ACHN (cell line): ENCODE data around the gene MTFR1L.
A peak's percentile ranks its signal among the peaks of the same experiment; 100 is the strongest.

Source experiments
- DNase-seq: peaks from one replicate; pipeline ENCODE4 v3.0.0-alpha.2; 2015
- in situ Hi-C: cut with HindIII; loops from 2 replicates; pipeline ENCODE4 v1.10.0; 2017; ENCODE audit warnings: low sequenced_read_pairs, low pct_ligation_motif_present, low pct_unique_long_range_greater_than_20kb

MTFR1L gene

GRCh38 chr1:25786887-25787759 is 32.6 kb upstream of the MTFR1L start:
- in situ Hi-C loops, result no loop called here
- DNase-seq, result peak; percentile 7

- in situ Hi-C loops, result no loop called here
- DNase-seq, result no peak
These were observed 32.0 kb upstream of the MTFR1L start for GRCh38 chr1:25787760-25788166.

- in situ Hi-C loops, result no loop called here
- no peak for DNase-seq
These were observed 29.3 kb upstream of the MTFR1L start for GRCh38 chr1:25790472-25790871.

GRCh38 chr1:25792115-25792514 is 27.6 kb upstream of the MTFR1L start:
- DNase-seq, result no peak
- in situ Hi-C loops, result no loop called here

GRCh38 chr1:25793585-25794170 is 26.1 kb upstream of the MTFR1L start:
- in situ Hi-C loops, result no loop called here
- no peak for DNase-seq

GRCh38 chr1:25794325-25794724 is 25.4 kb upstream of the MTFR1L start:
- no peak for DNase-seq
- in situ Hi-C loops, result no loop called here

- no peak for DNase-seq
- in situ Hi-C loops, result no loop called here
These were observed 24.5 kb upstream of the MTFR1L start for GRCh38 chr1:25795211-25795610.

- no peak for DNase-seq
- in situ Hi-C loops, result no loop called here
These were observed 23.6 kb upstream of the MTFR1L start for GRCh38 chr1:25795946-25796810.

GRCh38 chr1:25796811-25797458 is 22.8 kb upstream of the MTFR1L start:
- in situ Hi-C loops, result no loop called here
- peak; percentile 64 for DNase-seq

GRCh38 chr1:25797939-25798338 is 21.8 kb upstream of the MTFR1L start:
- peak; percentile 49 for DNase-seq
- in situ Hi-C loops, result no loop called here

GRCh38 chr1:25798666-25799351 is 20.9 kb upstream of the MTFR1L start:
- in situ Hi-C loops, result no loop called here
- no peak for DNase-seq

- in situ Hi-C loops, result no loop called here
- no peak for DNase-seq
These were observed 20.3 kb upstream of the MTFR1L start for GRCh38 chr1:25799352-25799934.

- in situ Hi-C loops, result no loop called here
- DNase-seq, result peak; percentile 35
These were observed 19.6 kb upstream of the MTFR1L start, which contains the start of gene SELENON for GRCh38 chr1:25799935-25800702. Gene SELENON (plus strand): TSS chr1:25800193. CDS start chr1:25800231, 38 bp downstream.

GRCh38 chr1:25800703-25801377 is 18.9 kb upstream of the MTFR1L start:
- in situ Hi-C loops, result no loop called here
- DNase-seq, result no peak

GRCh38 chr1:25802915-25803314 is 16.8 kb upstream of the MTFR1L start:
- in situ Hi-C loops, result no loop called here
- DNase-seq, result no peak

- no peak for DNase-seq
- in situ Hi-C loops, result no loop called here
These were observed 16.4 kb upstream of the MTFR1L start for GRCh38 chr1:25803368-25803767.
